ENCODE data around the gene TMEM187. TPM values are rescaled to one million over a fixed set of nuclear protein-coding genes. Genes with fewer than 3 reads are reported as not detected.

Gene TMEM187
- total RNA-seq, 4 donors from 2014 or later, result 1.9 to 9.0 (median 4.5) TPM

- no peak for DNase-seq (ENCODE audit: low spot score)
- no peak for TF ChIP-seq CTCF (IDR thresholded peaks at IDR 0.05)
These were observed 45.4 kb downstream of the TMEM187 start for GRCh38 chrX:154017766-154018517.

GRCh38 chrX:154018518-154019060, 46.0 kb downstream of the TMEM187 start:
- TF ChIP-seq CTCF (IDR thresholded peaks at IDR 0.05), result no peak
- ATAC-seq (ENCODE audit: low FRiP score) (no peak), DNase-seq (ENCODE audit: low spot score) (no peak)

More at GRCh38 chrX:154017766-154018517, 45.4 kb downstream of the TMEM187 start:
- ATAC-seq (ENCODE audit: low FRiP score), result no peak

GRCh38 chrX:154019061-154019621, 46.6 kb downstream of the TMEM187 start:
- TF ChIP-seq CTCF (IDR thresholded peaks at IDR 0.05), result no peak
- no peak for DNase-seq (ENCODE audit: low spot score)
- no peak for ATAC-seq (ENCODE audit: low FRiP score)

- TF ChIP-seq CTCF (IDR thresholded peaks at IDR 0.05), result no peak
- DNase-seq (ENCODE audit: low spot score), result no peak
- peak; percentile 74 for ATAC-seq (ENCODE audit: low FRiP score)
These were observed 47.3 kb downstream of the TMEM187 start, which contains the start of gene IRAK1 for GRCh38 chrX:154019633-154020528. TSS of gene IRAK1 (minus strand) at chrX:154019902. CDS start at chrX:154019812, 90 bp downstream.

- DNase-seq (ENCODE audit: low spot score) (no peak), ATAC-seq (ENCODE audit: low FRiP score) (no peak)
- TF ChIP-seq CTCF (IDR thresholded peaks at IDR 0.05), result no peak
These were observed 48.1 kb downstream of the TMEM187 start for GRCh38 chrX:154020536-154021115.

- TF ChIP-seq CTCF (IDR thresholded peaks at IDR 0.05), result no peak
- ATAC-seq (ENCODE audit: low FRiP score) (peak; percentile 38), DNase-seq (ENCODE audit: low spot score) (no peak)
These were observed 48.6 kb downstream of the TMEM187 start for GRCh38 chrX:154021131-154021611.

Data from omental fat pad (tissue), 4 donors.